B cell (primary cell): ENCODE measurements around the gene AGXT2.

Experiments used
- CTCF ChIP-seq: fragments of 200-600 bp; IDR thresholded peaks from one replicate; pipeline ENCODE4 v1.8.0; 2022; ENCODE audit warnings: antibody characterized with exemption, mild to moderate bottlenecking
- EZH2 ChIP-seq: IDR thresholded peaks from 2 replicates; pipeline ENCODE4 v1.6.1; 2012; ENCODE audit warnings: borderline replicate concordance, low read depth, mild to moderate bottlenecking, moderate library complexity, low read length; ENCODE audit not compliant: insufficient read depth, poor library complexity, severe bottlenecking

- TF ChIP-seq CTCF = no peak
- no peak for TF ChIP-seq EZH2
These were observed 37.1 kb downstream of the AGXT2 start for GRCh38 chr5:35010676-35011075.
